ENCODE results near the gene CKAP5. TPM values are rescaled to one million over a fixed set of nuclear protein-coding genes. Genes with fewer than 3 reads are reported as not detected.

The CKAP5 gene
- total RNA-seq, 1 experiment from 2014 or later: 572 TPM

- intact Hi-C loops (cut with micrococcal nuclease; ENCODE audit: unreplicated experiment): no loop called here
- H3K27me3 ChIP-seq (replicated peaks; ENCODE audit: insufficient read depth, low read depth, low read length, poor library complexity): no peaks in the 10 kb centered on the region
- BruUV-seq (replicated peaks): no TSS peak
Observed at GRCh38 chr11:46736615-46737014, 109.5 kb downstream of the CKAP5 start.

DNA sequence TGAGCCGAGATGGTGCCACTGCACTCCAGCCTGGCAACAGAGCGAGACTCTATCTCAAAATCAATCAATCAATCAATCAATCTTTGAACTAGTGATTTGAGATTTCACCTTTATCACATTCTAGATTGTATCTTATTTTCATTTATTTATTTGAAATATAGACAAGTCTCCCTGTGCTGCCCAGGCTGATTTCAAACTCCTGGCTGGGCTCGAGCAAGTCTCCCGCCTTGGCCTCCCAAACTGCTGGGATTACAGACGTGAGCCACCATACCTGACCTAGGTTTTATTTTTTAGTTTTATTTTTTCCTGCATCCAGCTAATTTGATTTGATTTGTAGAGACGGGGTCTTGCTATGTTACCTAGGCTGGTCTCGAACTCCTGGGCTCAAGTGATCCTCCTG lies 109.9 kb downstream of the CKAP5 start:
- ChIA-PET POLR2A (ENCODE audit: low non-redundant PET) (no interaction called here), CTCF (no interaction called here)
- Histone ChIP-seq H3K36me3 (ENCODE audit: insufficient read depth, low read length, poor library complexity, severe bottlenecking) (peaks cover 3% of the 10 kb centered on the region), H3K9me3 (ENCODE audit: low read depth, low read length, poor library complexity, severe bottlenecking) (no peaks in the 10 kb centered on the region), H3K27ac (ENCODE audit: low read depth, low read length, poor library complexity, severe bottlenecking) (no peak overlapping the region), H3K4me3 (ENCODE audit: low read depth, low read length, poor library complexity, severe bottlenecking) (no peak overlapping the region), H3K27me3 (replicated peaks; ENCODE audit: insufficient read depth, low read depth, low read length, poor library complexity) (no peaks in the 10 kb centered on the region), H3K4me1 (ENCODE audit: insufficient read depth, low read length, poor library complexity, severe bottlenecking) (no peaks in the 10 kb centered on the region)
- intact Hi-C loops (cut with micrococcal nuclease; ENCODE audit: unreplicated experiment): no loop called here
- BruUV-seq (replicated peaks): no TSS peak
- TF ChIP-seq CTCF (conservative IDR thresholded peaks at IDR 0.05; ENCODE audit: low read depth, low read length) (no peak), EZH2 (IDR thresholded peaks at IDR 0.05; ENCODE audit: borderline replicate concordance, low read depth, low read length, poor library complexity, severe bottlenecking) (no peak)
- DNase-seq (ENCODE audit: low spot score): no peak

More at GRCh38 chr11:46736615-46737014, 109.5 kb downstream of the CKAP5 start:
- no peak for TF ChIP-seq CTCF (conservative IDR thresholded peaks at IDR 0.05; ENCODE audit: low read depth, low read length)
- no peak for TF ChIP-seq EZH2 (IDR thresholded peaks at IDR 0.05; ENCODE audit: borderline replicate concordance, low read depth, low read length, poor library complexity, severe bottlenecking)
- H3K4me1 ChIP-seq (ENCODE audit: insufficient read depth, low read length, poor library complexity, severe bottlenecking): no peaks in the 10 kb centered on the region
- H3K4me3 ChIP-seq (ENCODE audit: low read depth, low read length, poor library complexity, severe bottlenecking): no peak overlapping the region
- POLR2A ChIA-PET (ENCODE audit: low non-redundant PET): no interaction called here
- H3K9me3 ChIP-seq (ENCODE audit: low read depth, low read length, poor library complexity, severe bottlenecking): no peaks in the 10 kb centered on the region
- no peak for DNase-seq (ENCODE audit: low spot score)
- CTCF ChIA-PET: no interaction called here
- H3K36me3 ChIP-seq (ENCODE audit: insufficient read depth, low read length, poor library complexity, severe bottlenecking): peaks cover 8% of the 10 kb centered on the region
- no peak overlapping the region for H3K27ac ChIP-seq (ENCODE audit: low read depth, low read length, poor library complexity, severe bottlenecking)

GRCh38 chr11:46733234-46733633 lies 112.8 kb downstream of the CKAP5 start:
- POLR2A ChIA-PET (ENCODE audit: low non-redundant PET): no interaction called here
- no TSS peak for BruUV-seq (replicated peaks)
- no peak overlapping the region for H3K27ac ChIP-seq (ENCODE audit: low read depth, low read length, poor library complexity, severe bottlenecking)
- H3K9me3 ChIP-seq (ENCODE audit: low read depth, low read length, poor library complexity, severe bottlenecking): no peaks in the 10 kb centered on the region
- TF ChIP-seq CTCF (conservative IDR thresholded peaks at IDR 0.05; ENCODE audit: low read depth, low read length): no peak
- TF ChIP-seq EZH2 (IDR thresholded peaks at IDR 0.05; ENCODE audit: borderline replicate concordance, low read depth, low read length, poor library complexity, severe bottlenecking): no peak
- H3K4me3 ChIP-seq (ENCODE audit: low read depth, low read length, poor library complexity, severe bottlenecking): no peak overlapping the region
- DNase-seq (ENCODE audit: low spot score): no peak
- H3K27me3 ChIP-seq (replicated peaks; ENCODE audit: insufficient read depth, low read depth, low read length, poor library complexity): no peaks in the 10 kb centered on the region
- CTCF ChIA-PET: no interaction called here
- intact Hi-C loops (cut with micrococcal nuclease; ENCODE audit: unreplicated experiment): no loop called here
- no peaks in the 10 kb centered on the region for H3K4me1 ChIP-seq (ENCODE audit: insufficient read depth, low read length, poor library complexity, severe bottlenecking)
- H3K36me3 ChIP-seq (ENCODE audit: insufficient read depth, low read length, poor library complexity, severe bottlenecking): no peaks in the 10 kb centered on the region
